ENCODE measurements around the gene STK25.
"Not testable (repeated sequence)": the region's sequence is repeated elsewhere in the genome, so short reads cannot be mapped to it uniquely, and the experiment has no call there.

STK25 gene

DNA sequence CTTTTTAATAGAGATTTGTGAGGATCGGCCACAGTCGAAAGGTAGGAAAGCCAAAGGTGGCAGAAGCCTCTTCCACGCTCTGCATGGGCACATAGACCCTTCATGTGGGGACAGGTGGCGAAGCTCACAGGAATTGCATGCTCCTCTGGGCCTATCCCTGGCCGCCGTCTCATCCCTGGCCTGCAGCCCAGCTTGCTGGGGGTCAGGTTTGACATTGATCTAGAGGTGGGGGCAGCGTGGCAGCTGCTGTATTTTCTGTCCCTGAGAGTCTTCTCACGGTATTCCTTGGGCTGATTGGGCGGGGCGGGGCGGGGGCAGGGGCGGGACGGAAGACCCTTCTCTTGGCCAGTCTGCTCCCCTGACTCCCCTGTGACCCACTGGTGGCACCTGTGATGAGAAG lies 48.9 kb downstream of the STK25 start:
- no peak for TF ChIP-seq CTCF (IDR thresholded peaks at IDR 0.05; ENCODE audit: low read depth, low read length)
- DNase-seq (ENCODE audit: extremely low read depth, low read depth) = no peak

- DNase-seq (ENCODE audit: extremely low read depth, low read depth) = no peak
- no peak for TF ChIP-seq CTCF (IDR thresholded peaks at IDR 0.05; ENCODE audit: low read depth, low read length)
Observed at GRCh38 chr2:241458687-241459086, 49.7 kb downstream of the STK25 start.

DNA sequence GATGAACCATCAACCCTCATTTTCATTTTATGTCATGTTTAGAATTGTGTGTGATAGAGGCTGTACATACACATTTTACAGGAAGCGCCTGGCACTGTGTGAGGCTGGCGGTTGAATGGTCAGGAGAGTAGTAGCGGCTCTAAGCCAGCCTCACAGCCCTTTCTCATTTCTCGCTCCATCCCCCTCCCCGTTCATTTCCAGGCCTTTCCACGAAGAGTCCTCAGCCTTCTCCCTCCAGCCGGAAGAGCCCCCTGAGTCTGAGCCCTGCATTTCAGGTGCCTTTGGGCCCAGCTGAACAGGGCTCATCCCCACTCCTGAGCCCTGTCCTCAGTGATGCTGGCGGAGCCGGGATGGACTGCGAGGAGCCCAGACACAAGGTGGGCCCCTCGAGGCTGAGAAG lies 51.8 kb downstream of the STK25 start:
- TF ChIP-seq CTCF (IDR thresholded peaks at IDR 0.05; ENCODE audit: low read depth, low read length) = no peak
- DNase-seq (ENCODE audit: extremely low read depth, low read depth) = no peak

DNA sequence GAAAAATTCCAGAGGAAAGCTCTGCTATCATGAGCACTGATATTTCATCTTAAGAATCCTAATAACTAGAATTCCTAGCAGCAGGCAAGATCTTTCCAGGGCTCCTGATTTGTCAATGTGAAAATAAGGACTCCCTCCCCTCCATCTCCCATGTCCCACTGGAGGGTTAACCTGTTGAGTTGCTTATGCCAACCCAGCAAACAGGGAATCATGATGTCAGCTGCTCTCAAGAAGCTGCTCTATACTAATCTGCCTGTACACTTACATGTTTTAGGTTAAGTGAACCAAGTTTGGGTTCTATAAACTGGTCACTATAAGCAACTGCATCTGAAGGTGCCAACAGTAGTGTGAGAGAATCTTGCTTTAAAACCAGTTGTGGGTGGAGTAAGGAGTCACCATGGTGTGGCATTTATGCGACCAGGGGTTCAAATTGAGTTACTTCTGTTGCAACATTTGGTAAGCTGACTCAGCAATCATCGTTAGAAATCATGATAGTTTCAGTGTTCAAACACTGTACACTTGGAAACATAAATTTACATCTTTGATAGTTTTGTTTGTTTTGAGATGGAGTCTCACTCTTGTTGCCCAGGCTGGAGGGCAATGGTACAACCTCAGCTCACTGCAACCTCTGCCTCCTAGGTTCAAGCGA lies 53.4 kb downstream of the STK25 start:
- no peak for DNase-seq (ENCODE audit: extremely low read depth, low read depth)
- TF ChIP-seq CTCF (IDR thresholded peaks at IDR 0.05; ENCODE audit: low read depth, low read length) = no peak

DNA sequence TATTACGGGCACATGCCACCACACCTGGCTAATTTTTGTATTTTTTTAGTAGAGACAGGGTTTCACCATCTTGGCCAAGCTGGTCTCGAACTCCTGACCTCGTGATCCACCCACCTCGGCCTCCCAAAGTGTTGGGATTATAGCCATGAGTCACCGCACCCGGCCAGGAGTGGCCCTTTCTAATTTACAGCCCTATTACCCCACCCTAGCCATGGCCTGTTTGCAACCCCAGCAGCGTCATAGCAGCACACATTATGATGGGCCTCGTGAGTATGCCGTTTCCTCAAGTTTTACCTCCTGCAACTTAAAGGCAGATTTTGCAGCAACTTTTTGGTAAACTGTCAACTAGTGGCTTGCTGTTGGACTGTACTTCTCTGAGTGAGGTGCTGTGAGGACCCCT lies 54.5 kb downstream of the STK25 start:
- not testable (repeated sequence) for DNase-seq (ENCODE audit: extremely low read depth, low read depth)

- TF ChIP-seq CTCF (IDR thresholded peaks at IDR 0.05; ENCODE audit: low read depth, low read length) = no peak
- DNase-seq (ENCODE audit: extremely low read depth, low read depth) = no peak
Observed at GRCh38 chr2:241451840-241452506, 56.4 kb downstream of the STK25 start.

GRCh38 chr2:241450092-241450491 lies 58.3 kb downstream of the STK25 start:
- DNase-seq (ENCODE audit: extremely low read depth, low read depth) = not testable (repeated sequence)

DNA sequence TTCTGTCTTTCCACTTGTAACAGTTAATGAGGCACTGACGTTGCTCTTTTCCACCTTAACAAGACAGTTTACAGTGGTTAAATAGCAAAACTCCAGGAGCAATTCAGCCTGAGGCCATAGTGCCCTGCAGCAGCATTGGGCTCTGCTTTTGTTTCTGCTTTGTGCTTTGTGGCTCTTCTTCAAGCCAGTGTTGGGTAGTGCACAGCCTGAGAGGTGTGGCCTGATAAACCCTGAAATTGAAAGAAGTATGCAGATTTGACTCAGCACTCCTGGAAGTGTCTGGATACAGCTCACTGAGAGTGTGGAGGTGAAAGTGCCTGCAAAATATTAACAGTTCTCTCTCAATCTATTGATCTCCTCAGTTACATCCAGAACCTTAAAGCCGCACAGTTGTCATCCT lies 63.0 kb downstream of the STK25 start:
- no peak for TF ChIP-seq CTCF (IDR thresholded peaks at IDR 0.05; ENCODE audit: low read depth, low read length)
- no peak for DNase-seq (ENCODE audit: extremely low read depth, low read depth)

Measured in AG09319 (cell line).